ENCODE measurements around the gene CFAP251. TPM values are rescaled to one million over a fixed set of nuclear protein-coding genes. Genes with fewer than 3 reads are reported as not detected.

Gene CFAP251
- total RNA-seq, 4 donors from 2014 or later, result 0.41 to 1.7 TPM; not detected in 2

- no peak overlapping the region for H3K27ac ChIP-seq
- no peaks in the 10 kb centered on the region for H3K27me3 ChIP-seq
- WGBS, 2 donors (ENCODE audit: low coverage in 1 of 2), result 93 to 100% methylated on average over 1 to 6 of the region's 6 CpGs
- DNase-seq, result no peak
- in situ Hi-C loops (cut with MboI; ENCODE audit: low pct_ligation_motif_present in 1 of 4, low pct_unique_long_range_greater_than_20kb in 1 of 4, low sequenced_read_pairs in 3 of 4) (no loop called here), intact Hi-C loops (cut with DNase I; ENCODE audit: low total_unique reads) (loop anchor here (5.0 kb wide), 1 partner anchor 835 kb away; no protein-coding TSS in a partner anchor)
- H3K4me3 ChIP-seq, result no peak overlapping the region
- H3K9me3 ChIP-seq, result no peaks in the 10 kb centered on the region
- H3K36me3 ChIP-seq, result no peaks in the 10 kb centered on the region
- no peak for TF ChIP-seq CTCF (IDR thresholded peaks at IDR 0.05)
- TF ChIP-seq EP300 (IDR thresholded peaks at IDR 0.05; ENCODE audit: low read depth), result no peak
- no peak for TF ChIP-seq POLR2AphosphoS5 (IDR thresholded peaks at IDR 0.05)
- TF ChIP-seq POLR2A (IDR thresholded peaks at IDR 0.05), result no peak
- no peaks in the 10 kb centered on the region for H3K4me1 ChIP-seq
Measured at GRCh38 chr12:122012184-122012583, 93.8 kb downstream of the CFAP251 start.

GRCh38 chr12:122013136-122013535, 94.7 kb downstream of the CFAP251 start:
- Histone ChIP-seq H3K4me1 (no peaks in the 10 kb centered on the region), H3K27ac (no peak overlapping the region), H3K4me3 (no peak overlapping the region), H3K36me3 (no peaks in the 10 kb centered on the region), H3K27me3 (no peaks in the 10 kb centered on the region), H3K9me3 (no peaks in the 10 kb centered on the region)
- WGBS, 2 donors (ENCODE audit: low coverage in 1 of 2), result 78% methylated on average over 4 of the region's 4 CpGs
- DNase-seq, result no peak
- intact Hi-C loops (cut with DNase I; ENCODE audit: low total_unique reads) (loop anchor here (5.0 kb wide), 1 partner anchor 836 kb away; no protein-coding TSS in a partner anchor), in situ Hi-C loops (cut with MboI; ENCODE audit: low pct_ligation_motif_present in 1 of 4, low pct_unique_long_range_greater_than_20kb in 1 of 4, low sequenced_read_pairs in 3 of 4) (no loop called here)
- TF ChIP-seq EP300 (IDR thresholded peaks at IDR 0.05; ENCODE audit: low read depth) (no peak), CTCF (IDR thresholded peaks at IDR 0.05) (no peak), POLR2A (IDR thresholded peaks at IDR 0.05) (no peak), POLR2AphosphoS5 (IDR thresholded peaks at IDR 0.05) (no peak)

GRCh38 chr12:122013791-122014590, 95.6 kb downstream of the CFAP251 start:
- Histone ChIP-seq H3K27me3 (no peaks in the 10 kb centered on the region), H3K36me3 (no peaks in the 10 kb centered on the region), H3K4me3 (no peak overlapping the region), H3K4me1 (no peaks in the 10 kb centered on the region), H3K9me3 (no peaks in the 10 kb centered on the region), H3K27ac (no peak overlapping the region)
- in situ Hi-C loops (cut with MboI; ENCODE audit: low pct_ligation_motif_present in 1 of 4, low pct_unique_long_range_greater_than_20kb in 1 of 4, low sequenced_read_pairs in 3 of 4), result no loop called here
- WGBS, 2 donors (ENCODE audit: low coverage in 1 of 2), result 80 to 100% methylated on average over 1 to 18 of the region's 19 CpGs
- intact Hi-C loops (cut with DNase I; ENCODE audit: low total_unique reads), result loop anchor here (5.0 kb wide), 1 partner anchor 837 kb away; no protein-coding TSS in a partner anchor
- no peak for DNase-seq
- no peak for TF ChIP-seq POLR2A (IDR thresholded peaks at IDR 0.05)
- TF ChIP-seq CTCF (IDR thresholded peaks at IDR 0.05), result no peak
- no peak for TF ChIP-seq EP300 (IDR thresholded peaks at IDR 0.05; ENCODE audit: low read depth)
- no peak for TF ChIP-seq POLR2AphosphoS5 (IDR thresholded peaks at IDR 0.05)

GRCh38 chr12:122014781-122015180, 96.4 kb downstream of the CFAP251 start:
- no peak overlapping the region for H3K4me3 ChIP-seq
- TF ChIP-seq POLR2AphosphoS5 (IDR thresholded peaks at IDR 0.05), result no peak
- TF ChIP-seq CTCF (IDR thresholded peaks at IDR 0.05), result no peak
- no peak for TF ChIP-seq EP300 (IDR thresholded peaks at IDR 0.05; ENCODE audit: low read depth)
- no peak for TF ChIP-seq POLR2A (IDR thresholded peaks at IDR 0.05)
- peaks cover 5% of the 10 kb centered on the region for H3K27me3 ChIP-seq
- 82 to 100% methylated on average over 1 to 5 of the region's 5 CpGs for WGBS, 2 donors (ENCODE audit: low coverage in 1 of 2)
- no peaks in the 10 kb centered on the region for H3K36me3 ChIP-seq
- no peaks in the 10 kb centered on the region for H3K9me3 ChIP-seq
- in situ Hi-C loops (cut with MboI; ENCODE audit: low pct_ligation_motif_present in 1 of 4, low pct_unique_long_range_greater_than_20kb in 1 of 4, low sequenced_read_pairs in 3 of 4) (no loop called here), intact Hi-C loops (cut with DNase I; ENCODE audit: low total_unique reads) (loop anchor here (5.0 kb wide), 1 partner anchor 837 kb away; no protein-coding TSS in a partner anchor)
- no peak overlapping the region for H3K27ac ChIP-seq
- H3K4me1 ChIP-seq, result no peaks in the 10 kb centered on the region
- no peak for DNase-seq

All from transverse colon (tissue), 4 donors.